ENCODE data around the gene ZC3H12A.

ZC3H12A gene
- 13.7 to 858 (median 35.0) reads per million in 18 experiments for total RNA-seq

DNA sequence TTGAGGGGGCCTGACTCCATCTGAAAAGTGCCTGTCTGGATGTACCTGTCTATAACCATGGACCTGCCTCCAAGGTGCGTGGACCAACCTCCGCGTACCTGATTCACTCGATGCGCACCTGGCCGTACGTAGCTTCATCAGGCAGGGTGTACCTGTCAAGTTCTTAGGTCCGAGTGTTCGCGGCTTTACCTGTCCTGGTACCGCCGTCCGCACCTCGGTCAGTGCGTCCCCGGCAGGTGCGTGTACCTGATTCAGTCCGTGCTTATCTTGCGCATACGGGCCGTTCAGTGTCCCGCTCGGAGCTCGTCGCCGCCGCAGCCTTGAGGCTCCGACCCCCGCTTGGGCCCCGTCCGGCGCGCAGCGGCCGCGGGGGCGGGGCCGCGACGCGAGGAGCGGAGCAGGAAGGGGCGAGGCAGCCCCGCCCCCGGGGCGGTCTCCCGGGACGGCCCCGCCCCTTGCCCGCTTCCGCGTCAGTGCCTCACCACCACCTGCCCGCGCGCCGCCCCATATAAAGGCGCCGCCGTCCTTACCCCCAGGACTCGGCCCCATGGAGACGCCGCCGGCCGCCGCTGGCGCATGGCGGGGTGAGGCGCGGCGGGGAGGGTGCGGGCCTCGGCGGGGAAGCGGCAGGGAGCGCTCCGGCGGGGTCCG lies at the start of gene ZC3H12A:
Gene ZC3H12A, plus strand, starts transcription at position 535 of the 651 bp plus-strand sequence. CDS start 917 bp downstream, outside the sequence.
- peak; percentile 92 to 96 for DNase-seq

DNA sequence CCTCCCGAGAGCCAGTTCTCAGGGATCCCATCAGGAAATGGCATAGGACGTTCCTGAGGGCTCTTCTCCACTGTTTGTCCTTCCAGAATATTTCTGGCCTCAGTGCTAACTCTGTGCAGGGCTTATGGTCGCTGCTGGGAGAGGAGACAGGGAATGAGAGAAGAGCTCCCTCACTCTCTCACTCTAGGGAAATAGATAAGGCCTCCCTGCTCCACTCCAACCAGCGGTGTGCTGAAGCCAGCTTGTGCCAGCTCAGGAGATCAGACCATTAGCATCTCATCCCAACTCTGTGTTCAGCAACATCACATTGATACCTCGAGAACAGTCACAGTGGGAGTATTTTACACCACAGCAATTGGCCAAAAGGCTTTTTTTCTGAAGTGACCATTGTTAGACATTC lies 49.2 kb upstream of the ZC3H12A start:
- DNase-seq, result no peak

DNA sequence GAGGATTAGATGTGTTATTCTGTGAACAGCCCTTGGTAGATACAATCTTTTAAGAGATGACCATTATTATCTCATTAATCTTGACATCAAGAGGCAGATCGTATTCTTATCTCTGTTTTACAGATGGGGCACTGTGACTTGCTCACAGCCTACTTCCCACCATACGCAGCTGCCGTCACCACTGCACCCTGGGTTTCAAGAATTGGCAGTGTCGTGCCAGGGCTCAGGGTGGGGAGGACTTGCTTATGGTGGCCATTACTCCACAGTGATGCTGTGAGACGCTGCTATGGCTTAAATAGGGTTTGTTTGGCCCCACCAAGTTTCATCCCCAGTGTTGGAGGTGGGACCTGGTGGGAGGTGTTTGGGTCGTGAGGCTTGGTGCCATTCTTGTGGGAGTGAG lies 45.4 kb upstream of the ZC3H12A start:
- DNase-seq, result no peak

DNA sequence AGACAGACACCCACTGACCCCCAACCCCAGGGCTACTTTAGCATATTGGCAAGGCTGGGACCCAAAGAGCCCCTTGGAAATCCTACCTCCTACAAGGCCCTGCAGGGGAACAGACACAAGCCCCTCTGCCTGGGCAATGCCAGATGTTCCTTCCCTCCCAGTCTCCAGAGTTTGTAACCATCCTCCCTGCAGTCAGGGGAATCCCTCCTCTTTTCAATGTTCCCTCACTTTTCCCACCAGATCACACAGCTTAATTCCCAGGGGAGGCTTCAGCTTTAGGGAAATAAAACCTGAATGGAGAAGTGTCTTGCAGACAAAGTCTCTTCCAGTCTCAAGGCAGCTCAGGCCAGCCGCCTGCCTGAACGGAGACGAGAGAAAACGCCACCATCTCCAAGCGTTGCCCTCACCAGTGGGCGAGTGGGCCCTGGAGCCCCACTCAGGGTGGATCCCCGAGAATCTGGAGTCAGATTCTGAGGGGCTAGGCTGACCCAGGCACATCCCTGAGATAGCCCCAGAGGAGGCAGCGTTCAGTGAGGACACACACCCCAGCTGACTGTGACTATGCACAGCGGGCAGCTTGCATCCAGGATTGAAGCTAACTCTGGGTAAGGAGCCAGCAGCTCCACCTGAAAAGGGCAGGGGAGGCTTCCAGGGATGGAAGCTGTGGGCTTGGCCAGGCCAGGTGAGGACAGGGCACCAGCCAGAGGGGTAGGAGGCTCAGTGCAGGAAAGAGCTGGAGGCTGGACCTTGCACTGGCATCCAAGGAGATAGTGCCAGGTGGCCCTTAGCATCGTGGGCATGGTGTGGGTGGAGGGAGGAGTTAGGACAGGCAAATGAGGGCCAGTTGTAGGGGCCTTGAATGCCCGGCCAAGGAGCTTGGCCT lies 44.0 kb upstream of the ZC3H12A start:
- no peak for DNase-seq

DNA sequence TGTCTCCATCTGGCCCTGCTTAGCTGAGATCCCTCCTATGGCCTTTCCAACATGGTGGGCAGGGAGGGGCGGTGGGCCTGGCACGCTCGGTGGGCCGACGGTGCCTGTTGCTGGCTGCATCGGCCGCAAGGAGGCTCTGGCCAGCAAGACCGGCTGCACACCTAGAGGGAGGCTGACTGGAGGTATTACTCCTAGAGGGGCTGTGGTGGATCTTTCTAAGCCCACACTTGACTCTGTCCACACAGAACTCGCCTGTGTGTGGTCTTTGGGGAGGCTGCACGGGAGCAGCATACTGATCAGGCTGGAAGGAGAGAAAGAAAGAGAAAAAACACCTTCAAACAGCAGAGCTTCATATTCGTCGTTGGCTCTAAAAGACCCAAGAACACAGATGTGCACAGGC lies 41.7 kb upstream of the ZC3H12A start:
- DNase-seq, result no peak

DNA sequence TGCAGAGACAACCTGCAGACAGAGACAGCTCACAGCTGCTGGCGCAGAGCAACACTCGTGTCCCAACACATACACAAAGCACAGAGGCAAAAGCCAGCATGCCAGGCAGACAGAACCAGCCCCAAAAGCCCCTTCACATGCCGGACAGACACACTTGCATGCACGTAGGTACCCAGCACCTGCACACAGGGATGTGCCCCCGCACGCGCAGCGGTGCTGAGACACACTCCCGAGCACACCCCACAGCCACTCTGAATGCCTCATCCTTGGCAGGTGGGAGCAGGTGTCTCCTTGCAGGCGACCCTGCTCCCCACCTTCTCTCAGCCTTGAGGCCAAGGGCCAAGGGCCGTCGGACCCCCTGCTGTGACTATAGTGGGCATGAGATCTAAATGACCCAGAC lies 41.2 kb upstream of the ZC3H12A start:
- no peak for DNase-seq

DNA sequence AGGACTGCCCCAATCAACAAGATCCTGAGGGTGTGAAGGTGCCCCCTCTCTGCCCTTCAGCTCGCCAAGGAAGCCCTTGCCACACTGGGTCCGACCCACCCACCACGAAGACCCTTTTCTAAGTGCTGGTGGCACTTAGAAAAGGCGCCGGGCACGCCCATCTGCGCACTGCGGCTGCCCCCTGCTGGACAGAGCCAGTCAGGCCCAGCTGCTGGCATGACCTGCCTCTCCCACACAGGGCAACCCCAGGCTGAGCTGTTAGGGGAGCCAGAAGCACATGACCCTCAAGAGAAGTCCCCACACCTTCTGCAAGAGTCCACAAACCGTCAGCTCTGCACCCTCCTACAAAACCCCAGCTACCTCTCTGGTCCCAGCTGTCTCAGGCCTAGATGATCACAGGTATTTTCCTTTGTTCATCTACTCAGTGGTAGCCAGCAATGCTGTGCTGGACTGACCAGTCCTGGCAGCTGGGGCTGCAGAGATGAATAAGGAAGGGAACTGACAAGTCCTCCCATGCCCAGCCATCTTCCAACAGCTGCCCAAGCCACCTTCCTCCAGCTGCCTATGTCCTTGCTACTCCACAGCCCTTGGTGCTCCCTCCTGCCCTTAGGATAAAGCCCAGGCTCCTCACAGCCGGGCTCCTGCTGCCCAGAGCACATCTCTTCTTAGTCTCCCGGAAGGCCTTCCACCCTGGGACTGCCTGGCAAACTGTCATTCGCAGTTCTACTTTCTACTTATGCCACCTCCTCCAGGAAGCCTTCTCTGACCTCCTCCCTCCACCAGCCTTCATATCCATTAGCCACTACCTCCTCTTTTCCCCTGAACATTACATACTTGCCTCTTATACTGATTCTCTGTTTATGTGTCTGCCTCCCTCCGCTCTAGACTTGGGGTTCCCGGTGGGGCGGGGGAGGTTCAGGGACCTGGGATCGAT lies 39.8 kb upstream of the ZC3H12A start:
- DNase-seq, result peak; percentile 56 to 71

DNA sequence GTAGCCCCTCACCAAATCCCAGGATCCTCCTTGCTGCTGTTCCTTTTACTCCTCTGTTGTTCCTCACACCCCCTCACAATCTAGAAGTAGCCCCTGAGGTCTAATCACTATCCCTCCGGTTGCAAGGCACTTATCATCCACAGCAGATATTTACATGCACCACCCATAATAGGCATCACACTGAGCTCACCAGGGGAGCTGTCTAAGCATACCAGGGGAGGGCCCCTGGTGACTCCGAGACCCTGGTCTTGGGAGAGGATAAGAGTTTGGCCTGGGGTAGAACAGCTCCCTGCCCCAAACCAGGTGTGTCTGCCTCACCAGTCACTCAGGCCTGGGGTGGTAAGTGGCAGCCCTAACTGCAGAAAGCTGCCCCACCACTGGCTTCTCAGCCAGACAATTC lies 37.3 kb upstream of the ZC3H12A start:
- DNase-seq, result no peak

DNA sequence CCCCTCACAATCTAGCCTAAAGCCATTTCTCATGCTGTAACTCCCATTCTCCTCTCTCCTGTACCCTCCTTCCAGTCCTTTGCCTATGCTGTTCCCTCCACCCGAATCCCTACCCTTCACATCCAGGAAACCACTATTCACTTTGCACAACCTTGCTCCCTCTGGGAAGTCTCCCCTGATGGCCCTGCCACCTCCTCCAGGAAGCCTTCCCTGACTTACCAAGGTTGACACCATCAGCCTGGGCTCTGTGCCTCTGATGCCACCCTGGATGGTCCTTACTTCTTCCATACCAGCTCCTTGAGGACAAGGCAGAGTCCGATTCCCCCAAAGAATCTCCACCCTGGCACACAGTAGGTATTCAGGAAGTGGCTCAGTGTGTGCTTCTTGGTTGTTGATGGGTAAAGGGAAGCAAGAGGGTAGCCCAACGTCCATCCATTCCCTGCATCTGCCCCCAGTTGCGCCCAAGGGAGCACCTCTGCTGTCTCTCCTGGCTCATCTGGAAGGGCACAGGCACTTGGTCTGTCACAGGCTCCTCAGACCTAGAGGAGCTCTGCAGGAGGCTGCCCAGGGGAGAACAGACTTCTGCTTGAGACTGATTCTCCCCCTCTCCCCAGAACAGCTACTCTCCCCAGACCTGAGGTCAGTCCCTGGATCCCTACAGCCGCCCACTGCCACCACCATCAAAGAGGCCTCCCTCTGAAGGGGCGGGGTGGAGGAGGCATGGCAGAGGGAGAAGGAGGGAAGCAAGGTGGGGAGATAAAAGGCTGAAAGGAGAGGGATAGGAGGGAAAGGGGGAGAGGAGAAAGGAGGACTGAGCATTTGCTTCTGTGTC lies 36.1 kb upstream of the ZC3H12A start:
- no peak for DNase-seq

DNA sequence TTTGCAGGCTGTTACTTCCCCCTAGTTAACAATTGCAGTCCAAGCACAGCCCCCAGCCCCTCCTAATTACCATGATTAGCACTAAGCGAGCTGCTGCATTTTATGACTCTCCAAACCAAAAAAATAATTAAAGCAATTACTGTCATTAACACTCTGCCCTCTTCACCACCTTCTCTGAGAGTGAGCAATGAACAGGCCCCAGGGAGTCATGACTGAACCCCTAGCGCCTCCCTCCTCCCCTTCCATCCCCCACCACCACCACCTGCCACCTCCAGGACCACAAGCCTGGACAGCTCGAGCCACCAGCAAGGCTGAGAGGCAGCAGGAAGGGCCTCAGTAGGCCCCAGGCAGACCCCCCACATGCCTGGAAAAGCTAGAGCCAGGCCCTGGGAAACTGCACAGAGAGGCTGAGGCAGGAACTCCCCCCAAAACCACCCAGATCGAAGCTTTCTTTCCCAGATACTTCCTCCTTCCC lies 35.5 kb upstream of the ZC3H12A start:
- DNase-seq, result no peak

DNA sequence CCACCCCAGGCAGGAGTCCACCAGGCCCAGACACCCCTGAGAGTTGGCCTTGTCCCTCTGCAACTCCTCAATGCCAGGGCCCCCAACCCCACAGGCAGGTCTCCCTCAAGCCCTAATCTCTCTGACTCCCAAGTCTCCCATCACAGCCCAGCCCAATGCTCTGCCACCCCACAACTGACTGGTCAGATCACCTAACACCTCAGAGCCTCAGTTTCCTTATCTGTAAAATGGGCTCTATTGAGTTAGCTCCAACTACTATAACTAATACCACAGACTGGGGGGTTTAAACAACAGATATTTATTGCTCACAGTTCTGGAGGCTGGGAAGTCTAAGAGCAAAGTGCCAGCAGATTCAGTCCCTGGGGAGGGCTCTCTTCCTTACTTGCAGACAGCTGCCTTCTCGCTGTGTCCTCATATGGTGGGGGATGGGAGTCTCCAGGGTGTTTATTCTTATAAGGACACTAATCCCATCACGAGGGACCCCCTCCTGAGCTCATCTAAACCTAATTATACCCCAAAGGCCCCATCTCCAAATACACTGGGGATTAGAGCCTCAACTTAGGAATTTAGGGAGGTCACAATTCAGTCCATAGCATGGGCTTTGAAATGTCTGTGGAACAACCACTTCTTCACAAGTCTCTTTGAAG lies 34.9 kb upstream of the ZC3H12A start:
- DNase-seq, result no peak

DNA sequence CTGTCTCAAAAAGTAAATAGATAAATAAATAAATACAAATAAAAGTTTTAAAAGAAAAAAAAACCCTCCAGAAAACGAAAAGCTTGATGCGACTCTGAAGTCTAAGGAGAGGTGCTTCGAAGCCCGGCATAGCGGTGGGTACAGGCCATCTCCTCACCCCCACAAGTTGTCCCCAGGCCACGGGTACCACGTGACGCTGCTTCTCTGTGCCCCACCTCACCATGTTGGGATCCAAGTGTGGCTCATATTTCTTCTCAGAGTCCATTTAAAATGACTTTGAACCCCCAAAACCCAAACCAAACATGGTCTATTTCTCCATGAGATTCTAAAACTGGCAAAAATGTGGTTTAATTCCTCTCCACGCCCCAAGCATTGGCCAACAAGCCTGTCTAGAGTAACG lies 32.9 kb upstream of the ZC3H12A start:
- no peak for DNase-seq

DNA sequence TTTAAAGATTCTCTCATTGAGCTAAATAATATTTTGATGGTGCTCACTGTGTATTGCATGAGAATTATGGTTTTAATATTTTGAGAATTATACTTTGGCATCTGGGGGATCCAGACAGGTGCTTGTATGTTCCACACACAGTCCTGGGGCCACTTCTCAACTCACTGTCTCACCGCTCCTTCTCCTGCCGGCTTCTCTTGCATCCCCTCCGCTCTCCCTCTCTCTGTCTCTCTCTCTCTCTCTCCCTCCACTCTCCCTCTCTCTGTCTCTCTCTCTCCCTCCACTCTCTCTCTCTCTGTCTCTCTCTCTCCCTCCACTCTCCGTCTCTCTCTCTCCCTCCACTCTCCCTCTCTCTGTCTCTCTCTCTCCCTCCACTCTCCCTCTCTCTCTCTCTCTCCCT lies 32.2 kb upstream of the ZC3H12A start:
- no peak for DNase-seq

DNA sequence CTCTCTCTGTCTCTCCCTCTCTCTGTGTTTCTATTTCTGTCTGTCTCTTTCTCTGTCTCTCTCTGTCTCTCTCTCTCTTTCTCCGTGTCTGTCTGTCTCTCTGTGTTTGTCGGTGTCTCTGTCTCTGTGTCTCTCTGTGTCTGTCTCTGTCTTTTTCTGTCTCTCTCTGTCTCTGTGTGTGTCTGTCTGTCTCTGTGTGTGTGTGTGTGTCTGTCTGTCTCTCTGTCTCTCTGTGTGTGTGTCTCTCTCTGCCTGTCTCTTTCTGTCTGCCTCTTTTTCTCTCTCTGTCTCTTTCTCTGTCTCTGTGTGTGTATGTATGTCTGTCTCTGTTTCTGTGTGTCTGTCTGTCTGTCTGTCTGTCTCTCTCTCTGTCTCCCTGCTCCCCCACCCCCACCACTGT lies 31.7 kb upstream of the ZC3H12A start:
- DNase-seq, result no peak

DNA sequence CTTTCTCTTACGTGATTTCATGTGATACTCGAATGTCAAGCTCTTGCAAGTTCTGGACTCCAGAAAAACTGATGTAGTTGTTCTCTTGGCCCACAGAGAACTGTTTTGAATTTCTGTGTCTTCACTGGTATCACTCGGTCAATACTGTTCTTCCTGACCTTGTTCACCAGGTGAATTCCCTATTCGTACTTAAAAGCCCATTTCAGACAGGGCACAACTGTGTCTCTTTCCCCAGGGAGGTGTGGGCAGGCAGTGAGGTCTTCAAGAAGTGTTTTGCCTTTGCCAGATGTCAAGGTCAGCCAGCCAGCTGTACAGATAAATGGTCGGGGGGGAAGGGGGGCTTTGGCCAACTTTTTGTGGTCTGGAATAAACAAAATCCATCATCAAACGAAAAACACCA lies 27.5 kb upstream of the ZC3H12A start:
- no peak for DNase-seq

DNA sequence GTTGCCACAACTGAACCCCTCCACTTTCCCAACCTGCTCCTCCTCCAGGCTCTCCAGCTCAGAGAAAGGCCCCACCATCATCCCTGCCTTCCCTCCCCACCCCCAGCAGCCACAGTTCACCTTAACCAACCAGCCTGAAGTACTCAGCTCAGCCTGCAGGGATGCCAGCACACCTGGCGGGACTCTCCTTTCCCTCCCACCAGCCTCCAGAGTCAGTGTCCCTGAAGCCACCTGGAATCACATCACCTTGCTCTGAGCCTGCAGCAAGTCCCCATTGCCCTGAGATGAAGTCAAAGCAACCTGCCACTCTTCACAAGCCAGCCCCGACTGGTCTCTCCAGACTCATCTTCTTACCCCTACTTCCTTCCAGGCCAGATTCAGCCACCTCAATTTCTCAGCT lies 26.2 kb upstream of the ZC3H12A start:
- DNase-seq, result no peak

DNA sequence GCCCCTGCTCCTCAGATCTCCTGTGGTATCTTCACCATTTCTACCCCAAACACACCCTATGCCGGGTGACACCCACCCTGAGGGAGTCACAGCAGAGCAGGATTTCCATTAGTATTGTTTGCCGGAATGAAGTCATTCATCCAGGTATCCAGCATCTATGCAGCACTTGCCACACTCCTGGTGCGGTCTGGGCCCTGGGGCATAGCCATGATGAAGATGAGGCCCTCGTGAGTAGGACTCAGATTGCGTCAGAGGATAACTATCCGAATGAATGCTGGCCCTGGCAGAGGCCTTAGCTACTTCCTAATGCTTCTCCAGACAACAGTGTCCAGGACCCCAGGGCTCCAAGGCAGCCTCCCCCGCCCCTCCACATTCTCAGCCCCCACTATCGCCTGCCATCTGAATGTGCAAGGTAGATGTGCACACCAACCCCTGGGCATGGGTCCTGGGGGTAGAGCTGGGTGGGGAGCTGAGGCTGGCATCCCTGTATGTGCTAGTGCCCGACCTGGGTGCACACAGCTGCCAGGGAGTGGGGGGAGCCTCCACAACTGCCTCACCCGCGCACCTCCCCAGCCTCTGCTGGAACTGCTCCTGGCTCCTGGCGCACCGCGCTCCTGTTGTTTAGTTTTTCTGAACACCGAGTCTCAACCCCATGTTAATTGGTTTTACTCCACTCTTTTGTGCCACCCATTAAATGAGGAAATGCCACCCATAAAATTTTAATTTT lies 25.5 kb upstream of the ZC3H12A start:
- no peak for DNase-seq

DNA sequence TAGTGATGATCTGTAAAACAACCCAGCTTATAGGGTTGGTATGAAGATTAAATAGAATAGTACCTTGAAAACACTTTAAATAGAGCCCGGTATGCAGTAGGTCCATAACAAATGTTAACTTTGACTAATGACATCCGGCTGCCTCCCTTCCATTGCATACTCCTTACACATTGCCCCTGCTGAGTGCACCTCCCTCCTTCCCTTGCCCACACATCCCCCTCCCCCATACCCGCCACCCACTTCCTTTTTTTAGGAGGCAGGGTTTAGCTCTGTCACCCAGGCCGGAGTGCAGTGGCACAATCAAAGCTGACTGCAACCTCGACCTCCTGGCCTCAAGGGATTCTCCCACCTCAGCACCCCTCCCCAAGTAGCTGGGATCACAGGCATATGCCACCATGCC lies 24.4 kb upstream of the ZC3H12A start:
- peak; percentile 62 to 74 for DNase-seq

DNA sequence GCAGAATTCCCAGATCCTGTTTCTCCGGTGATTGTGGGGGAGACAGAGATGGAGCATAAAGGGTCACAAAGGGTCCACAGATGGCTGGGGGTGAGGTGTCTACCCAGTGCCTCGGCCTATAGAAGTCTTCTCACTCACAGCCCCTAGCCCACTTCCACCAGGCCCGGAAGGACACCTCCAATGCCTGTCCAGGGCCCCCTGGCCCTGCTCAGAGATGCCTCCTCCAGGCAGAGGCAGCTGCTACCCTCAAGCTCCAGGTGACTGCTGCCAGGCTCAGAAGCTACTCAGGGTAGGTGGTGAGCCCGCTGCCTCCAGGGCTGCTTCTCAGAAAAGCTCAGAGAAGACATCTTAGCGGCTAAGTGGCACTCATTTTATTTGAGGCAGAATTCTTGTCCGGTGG lies 22.0 kb upstream of the ZC3H12A start:
- no peak for DNase-seq

DNA sequence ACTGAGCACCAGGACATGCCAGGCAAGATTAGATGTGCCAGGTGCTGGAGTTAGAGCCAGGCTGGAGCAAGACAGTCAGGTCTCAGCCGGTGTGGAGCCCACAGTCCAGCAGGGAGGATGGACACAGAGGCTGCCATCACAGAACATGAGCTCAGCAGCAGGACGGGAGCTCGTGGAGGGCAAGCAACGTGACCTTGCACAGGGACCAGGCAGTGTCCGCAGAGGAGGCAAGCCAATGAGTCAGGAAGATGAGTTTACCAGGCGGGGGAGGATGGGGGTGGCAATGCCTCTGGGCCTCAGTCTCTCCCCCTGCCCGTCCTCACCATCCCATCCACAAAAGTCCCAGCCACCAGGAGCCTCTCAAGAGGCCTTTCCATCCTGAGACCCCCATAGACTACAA lies 20.7 kb upstream of the ZC3H12A start:
- DNase-seq, result no peak

DNA sequence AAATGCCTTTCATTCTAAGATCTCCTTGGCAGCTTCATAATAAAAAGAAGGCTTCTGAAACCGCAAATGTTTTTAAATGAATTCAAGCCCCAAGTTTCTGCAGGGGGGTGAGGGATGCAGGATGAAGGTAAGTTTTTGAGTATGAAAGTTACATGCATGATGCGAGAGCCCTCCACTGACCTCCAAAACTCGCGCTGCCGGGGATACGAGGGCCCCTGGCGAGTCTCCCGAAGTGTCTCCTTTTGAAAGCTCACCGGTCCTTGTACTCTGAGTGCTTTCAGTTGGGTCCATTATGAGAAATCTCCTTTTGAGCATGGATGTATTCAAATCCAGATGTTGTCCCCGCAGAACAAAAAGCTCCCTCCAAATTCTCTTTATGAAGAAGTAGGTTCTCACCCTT lies 18.9 kb upstream of the ZC3H12A start:
- no peak for DNase-seq
